ENCODE measurements around the gene CES5A.
"Not testable (repeated sequence)": the region's sequence is repeated elsewhere in the genome, so short reads cannot be mapped to it uniquely, and the experiment has no call there.

The CES5A gene

DNA sequence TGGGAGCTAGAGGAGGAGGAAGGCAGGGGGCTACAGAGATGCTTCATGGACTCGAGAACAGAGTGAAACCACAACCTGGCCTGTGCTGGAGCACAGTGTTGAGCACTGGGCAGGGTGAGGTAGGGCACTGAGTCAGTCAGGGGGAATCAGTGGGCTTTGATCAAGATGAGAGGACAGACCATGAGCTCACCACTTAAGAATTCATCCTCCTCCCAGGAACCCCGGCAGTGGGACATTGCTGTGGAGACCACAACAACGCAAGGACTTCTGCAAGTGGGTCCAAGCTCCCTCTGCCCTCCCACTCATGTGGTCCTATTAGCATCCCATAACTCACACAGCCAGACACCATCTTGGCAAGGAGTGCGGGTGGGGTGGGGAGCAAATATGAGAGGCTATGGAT, 1.7 kb upstream of the CES5A start:
- no peak for DNase-seq (ENCODE audit: low spot score)

DNA sequence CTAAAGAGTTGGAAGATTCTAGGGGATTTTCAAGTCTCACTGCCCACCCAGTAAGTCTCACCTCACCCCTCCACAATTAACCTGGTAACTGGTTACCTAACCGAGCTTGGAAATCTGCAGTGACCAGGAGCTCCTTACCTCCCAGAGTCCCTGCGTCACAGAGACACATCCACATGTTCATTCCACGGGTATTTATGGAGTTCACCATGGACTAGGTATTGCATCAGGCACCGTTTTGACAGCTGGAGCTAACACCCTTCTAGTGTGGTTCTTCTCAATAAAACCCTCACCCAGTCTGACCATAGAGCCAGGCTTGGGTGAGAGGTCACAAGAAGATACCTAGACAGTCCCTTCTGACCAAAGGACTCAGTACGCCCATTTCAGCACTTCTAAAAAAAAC, 2.1 kb downstream of the CES5A start:
- DNase-seq (ENCODE audit: low spot score) = no peak

DNA sequence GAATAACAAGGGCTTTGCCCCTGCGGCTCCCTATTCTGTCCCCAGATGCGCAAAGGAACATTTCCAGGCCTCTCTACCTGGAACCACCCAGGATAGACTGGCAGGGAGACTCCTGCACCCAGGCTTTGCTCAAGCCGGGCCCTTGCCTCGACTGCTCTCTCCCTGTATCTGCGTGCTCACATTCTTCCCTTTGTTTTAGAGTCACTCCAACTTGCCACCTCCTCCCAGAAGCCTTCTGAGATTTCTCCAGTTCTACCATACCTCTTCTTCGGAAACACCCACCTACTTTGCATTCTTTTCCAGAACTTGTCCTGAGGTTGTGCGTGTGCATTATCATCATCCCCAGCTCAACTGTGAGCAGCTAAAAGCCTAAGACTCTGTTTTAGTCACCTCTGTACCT, 3.0 kb downstream of the CES5A start:
- DNase-seq (ENCODE audit: low spot score) = no peak

DNA sequence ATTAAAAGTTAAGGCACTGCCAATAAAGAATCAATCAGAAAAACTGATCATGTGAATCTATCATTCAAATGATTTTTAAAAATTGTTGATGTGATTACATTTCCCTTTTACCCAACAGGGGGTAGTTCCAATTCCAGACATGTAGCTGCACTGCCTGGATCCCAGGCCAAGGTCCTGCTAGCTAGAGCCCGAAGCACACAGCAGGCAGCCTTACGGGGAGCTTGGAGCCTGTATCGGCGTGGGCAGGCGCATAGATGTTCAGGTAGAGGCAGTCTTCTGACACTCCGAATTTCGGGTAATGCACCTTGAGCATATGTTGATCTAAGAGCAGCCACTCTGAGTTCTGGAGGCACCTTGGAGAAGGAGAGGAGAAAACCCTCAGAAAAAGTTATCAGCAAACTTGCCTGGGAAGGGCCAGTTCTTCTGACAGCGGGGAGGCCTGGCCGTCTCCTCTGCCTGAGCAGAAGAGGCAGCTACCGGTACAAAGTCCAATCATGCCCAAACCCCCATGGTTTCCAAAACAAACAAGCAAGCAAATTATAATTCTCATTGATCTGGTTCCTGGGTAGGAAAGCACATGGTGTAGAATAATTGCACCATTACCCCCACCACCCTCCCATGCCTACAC, 3.6 kb downstream of the CES5A start:
- no peak for DNase-seq (ENCODE audit: low spot score)

DNA sequence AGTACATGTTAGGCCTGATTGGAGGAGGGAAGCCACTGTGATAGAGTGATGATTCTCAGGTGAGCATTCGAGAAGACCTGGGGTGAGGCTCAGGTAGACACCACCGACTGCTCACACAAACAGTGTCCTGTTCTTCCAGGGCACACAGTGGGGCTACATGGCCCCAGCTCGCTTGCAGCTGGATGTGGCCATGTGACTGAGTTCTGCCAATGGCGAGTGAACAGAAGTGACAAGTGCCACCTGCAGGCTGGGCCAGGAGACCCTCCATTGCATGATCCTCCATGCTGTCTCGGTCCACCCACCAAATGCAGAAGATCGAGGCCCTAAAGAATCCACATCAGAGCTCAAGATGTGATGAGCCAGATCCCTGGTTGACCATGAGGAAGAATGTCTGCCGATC, 6.2 kb downstream of the CES5A start:
- no peak for DNase-seq (ENCODE audit: low spot score)

DNA sequence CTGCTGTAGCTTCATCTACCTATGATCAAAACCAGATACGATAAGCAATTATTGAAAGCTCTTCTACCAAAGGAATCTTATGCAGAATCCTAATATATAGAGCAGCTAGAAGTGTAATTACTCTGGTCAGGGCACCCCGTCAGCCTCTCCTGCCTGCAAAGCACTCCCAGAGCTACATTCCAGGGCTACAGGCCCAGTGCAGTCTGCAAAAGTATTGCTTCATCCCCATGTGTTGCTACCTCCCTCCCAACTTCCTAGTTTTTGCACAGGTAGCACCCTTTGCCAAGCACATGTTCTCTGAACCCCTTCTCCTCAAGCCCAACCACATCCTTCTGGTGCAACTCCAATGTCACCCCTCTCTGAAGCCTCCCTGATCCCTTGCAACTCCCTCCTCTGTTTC, 7.0 kb downstream of the CES5A start:
- no peak for DNase-seq (ENCODE audit: low spot score)

DNA sequence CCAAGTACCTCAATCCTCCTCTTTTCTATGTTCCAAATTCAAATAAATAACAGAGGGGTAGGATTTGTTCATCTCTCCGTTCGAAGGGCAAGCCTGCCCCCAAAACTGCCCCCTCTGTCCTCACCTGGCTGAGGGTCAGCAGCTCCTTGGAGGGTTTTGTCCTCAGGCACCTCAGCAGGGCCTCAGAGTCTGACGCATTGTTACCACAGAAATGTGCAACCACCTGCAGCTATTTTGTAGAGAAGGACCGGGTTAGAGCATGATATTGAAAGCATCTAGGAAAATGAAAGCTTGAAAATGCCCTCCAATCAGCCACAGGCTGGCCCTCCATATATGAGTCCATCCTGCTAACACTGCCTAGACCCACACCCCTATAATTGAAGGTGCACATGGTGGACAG, 13.9 kb downstream of the CES5A start:
- no peak for DNase-seq (ENCODE audit: low spot score)

DNA sequence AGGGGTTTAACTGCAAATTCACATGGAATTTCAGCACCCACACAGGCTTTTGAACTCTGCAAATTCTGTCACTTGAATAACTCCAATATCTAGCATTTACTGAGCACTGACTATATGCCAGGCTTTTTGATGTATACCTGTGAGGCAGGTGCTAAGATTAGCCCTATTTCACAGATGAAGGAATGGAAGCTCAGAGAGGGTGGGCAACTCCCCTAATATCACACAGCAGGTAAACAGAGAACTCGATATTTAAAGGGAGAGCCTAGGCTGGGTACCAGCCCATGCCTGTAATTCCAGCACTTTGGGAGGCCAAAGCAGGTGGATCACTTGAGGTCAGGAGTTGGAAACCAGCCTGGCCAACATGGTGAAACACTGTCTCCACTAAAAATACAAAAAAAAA, 17.5 kb downstream of the CES5A start:
- DNase-seq (ENCODE audit: low spot score) = not testable (repeated sequence)

DNA sequence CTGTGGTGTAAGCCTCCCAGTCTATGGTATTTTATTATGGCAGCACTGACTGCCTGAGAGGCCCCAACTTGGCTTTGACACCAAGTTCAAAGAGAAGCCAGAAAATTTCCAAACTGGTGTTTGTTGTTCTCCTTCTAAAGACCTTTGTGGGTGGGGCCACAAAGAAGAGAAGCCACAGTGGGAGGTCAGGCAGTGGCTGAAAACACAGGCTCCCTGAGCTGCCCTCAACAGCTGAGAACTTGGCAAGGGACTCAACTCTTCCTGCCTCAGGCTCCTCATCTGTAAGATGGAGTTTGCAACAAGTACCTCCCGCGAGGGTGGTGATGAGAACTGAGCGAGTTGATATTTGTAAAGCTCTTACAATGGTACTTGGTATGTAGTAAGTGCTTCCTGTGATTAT, 18.2 kb downstream of the CES5A start:
- DNase-seq (ENCODE audit: low spot score) = no peak

DNA sequence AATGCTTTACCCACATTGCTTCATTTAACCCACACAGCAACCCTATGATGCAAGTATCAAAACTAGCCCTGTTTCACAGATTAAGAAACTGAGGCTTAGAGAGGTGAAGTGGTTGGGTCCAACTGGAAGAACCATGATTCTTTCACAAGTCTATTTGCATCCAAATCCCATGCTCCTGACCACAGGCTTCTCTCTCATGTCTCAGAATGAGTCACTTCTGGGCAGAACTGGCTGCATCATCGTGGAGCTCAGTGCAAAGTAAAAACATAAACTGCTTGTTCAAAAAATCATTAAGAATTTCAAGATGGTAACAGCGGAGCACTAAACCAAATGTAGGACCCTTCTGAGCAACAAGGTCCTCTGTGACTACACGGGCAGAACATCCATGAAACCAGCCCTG, 22.1 kb downstream of the CES5A start:
- peak; percentile 32 for DNase-seq (ENCODE audit: low spot score)

DNA sequence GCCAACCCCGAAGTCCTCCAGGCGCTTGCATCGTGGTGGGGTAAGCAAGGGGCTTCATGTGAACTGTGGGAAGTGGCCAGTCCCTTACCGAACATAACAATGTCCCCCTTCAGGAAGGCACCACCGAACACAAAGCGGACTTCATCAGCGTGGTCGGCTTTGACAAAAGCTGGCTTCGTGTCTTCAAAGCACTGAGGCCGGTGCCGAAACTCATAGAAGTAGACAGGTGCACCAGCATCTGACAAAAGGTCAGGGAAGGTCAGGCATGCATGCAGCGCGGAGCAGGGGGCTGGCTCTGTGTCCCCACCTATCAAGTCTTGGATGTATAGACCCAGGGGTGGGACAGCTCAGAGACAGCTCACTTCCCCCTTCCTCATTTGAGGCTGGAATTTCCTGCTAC, 25.6 kb downstream of the CES5A start:
- DNase-seq (ENCODE audit: low spot score) = no peak

DNA sequence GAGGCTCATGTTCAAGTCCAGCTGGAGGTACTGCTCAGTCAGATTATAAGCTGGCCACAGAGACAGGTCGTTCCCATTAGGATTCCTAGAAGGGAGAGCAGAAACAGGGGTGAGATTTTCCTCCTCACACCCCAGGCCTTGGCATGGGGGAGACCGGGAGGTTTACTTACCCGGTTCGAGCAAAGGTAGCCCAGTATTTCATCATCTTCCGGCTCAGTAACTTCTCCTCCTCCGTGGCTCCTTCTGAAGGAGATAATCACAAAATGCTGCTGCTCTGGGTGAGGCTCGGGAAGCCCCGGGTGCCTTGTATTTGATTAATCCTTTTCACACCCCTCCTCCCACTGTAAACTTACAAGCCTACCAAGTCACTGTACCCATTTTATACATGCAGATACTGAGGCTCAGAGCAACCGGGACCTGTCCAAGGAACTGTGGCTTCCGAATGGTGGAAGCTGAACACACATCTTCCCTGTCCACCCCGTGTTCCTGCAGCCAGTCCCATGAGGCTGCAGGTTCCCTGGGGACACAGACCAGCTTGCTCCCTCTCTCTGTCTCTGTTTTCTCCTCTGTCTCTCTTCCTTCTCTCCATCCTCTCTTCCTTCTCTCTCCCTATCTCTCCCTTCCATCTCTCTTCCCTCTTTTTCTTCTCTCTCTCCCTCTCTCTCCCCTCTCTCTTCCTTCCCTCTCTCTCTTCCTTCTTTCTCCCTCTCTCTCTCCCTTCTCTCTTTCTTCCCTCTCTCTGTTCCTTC, 28.4 kb downstream of the CES5A start:
- DNase-seq (ENCODE audit: low spot score) = no peak

DNA sequence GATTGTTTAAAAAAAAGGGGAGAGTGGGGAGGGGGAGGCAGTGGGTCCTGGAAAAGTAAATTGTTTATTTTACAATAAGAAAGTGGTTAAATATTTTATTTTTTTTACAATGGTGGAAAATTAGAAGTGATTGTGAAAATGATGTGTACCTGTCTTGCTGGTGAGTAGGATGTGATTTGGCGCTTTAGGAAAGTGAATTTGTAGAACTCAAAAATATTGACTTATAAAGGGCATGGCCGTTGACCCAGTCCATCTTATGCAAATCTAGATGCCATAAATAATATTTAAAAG, 32.1 kb downstream of the CES5A start:
- no peak for DNase-seq (ENCODE audit: low spot score)

DNA sequence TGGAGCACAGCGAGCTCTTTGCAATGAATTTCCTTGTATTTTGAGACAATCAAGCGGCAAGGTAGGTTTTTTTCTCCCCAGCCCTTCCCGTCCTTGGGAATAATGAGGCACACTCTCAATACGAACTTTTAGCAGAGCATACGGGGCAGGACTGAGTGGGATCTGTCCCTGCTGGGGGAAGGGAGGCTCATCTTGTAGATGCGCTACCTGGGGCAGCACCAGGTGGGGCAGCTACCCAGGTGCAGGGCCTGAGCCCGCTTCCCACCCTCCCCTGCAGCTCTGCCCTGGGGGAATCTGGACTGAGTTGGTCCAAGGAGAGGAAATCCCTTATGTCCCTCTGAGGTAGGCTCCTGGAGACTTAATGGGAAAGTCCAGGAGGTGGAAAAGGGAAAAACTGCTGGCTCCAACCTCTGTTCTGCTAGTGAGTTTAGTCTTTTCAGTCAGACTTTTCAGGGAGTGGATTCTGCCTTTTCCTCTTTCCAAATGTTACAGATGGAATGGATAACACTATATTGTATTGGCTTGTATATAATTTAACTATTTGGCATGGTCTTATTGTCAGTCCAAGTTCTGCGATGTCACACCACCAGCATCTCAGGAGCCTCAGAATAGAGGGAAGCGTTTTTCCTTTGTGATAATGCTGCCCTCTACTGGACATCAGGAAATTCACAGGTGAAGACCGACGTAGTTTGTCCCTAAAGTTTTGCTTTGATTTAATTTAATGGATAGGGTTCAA, 32.6 kb downstream of the CES5A start:
- peak; percentile 78 for DNase-seq (ENCODE audit: low spot score)

DNA sequence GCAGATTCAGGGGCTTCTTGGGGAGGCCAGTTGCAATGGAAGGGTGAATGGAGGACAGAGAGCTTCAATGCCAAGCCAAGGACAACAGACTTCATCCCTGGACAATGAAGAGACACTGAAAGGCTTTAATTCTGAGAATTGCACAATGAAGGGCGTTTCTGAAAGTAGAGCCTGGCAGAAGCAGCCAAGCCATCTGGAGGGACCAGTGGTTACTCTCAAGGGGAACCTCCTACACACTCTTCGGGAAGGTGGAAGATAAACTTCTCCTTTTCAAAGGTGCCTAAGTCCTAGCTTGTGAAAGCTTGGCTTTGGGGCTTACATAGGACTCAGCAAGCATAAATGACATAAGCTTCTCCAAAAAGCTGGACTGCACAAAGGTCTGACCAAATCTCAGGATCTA, 36.1 kb downstream of the CES5A start:
- no peak for DNase-seq (ENCODE audit: low spot score)

DNA sequence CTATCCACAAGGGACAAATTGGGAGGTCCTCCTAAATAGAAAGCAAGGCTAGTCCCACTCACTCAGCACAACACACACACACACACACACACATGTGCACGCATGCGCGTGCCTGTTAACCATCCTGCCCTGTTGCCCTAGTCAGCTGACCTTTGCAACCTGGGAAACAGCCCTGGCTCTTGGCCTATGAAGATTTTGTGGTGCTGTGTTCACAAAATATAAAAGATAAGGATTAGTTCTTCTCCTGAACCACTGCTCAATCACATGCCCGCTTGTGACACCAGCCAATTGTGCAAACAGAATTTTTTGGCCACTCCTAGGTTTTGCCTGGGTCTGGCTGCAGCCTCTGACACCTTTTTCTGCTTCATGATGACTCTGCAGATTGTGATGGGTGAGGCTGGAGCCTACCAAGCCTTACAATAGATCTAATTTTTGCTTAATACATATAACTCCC, 39.0 kb downstream of the CES5A start:
- DNase-seq (ENCODE audit: low spot score) = no peak

DNA sequence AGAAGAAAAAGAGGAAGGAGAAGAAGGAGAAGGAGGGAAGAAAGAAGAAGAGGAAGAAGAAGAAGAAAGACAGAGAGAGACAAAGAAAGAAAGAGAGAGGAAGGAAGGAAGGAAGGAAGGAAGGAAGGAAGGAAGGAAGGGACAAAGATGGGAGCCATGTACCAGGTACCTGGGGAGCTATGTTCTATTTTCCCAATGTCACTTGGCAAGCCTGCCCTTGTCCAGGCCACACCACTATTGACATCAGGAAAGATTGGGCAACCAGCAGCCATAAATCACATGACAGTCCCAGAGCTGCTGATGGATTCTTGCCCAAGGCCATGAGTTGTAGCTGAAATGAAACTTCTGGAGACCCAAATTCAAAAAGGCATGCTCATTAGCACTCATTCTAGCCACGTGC, 39.6 kb downstream of the CES5A start:
- DNase-seq (ENCODE audit: low spot score) = no peak

DNA sequence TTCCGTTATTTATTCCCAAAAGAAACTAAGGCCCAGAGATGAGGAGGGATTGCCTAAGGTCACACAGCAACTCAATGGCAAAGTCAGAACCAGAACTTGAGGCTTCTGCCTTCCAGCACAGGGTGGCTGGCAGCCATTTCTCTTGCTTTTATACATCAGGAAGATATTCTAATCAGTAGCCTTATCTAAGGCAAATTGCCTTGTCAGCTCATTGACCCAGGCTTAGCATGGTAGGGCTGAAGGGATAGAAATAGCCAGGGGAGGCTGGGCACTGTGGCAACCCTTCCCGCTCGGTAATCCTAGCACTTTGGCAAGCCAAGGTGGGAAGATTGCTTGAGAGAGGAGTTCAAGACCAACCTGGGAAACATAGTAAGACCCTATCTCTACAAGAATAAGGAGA, 40.0 kb downstream of the CES5A start:
- not testable (repeated sequence) for DNase-seq (ENCODE audit: low spot score)

DNA sequence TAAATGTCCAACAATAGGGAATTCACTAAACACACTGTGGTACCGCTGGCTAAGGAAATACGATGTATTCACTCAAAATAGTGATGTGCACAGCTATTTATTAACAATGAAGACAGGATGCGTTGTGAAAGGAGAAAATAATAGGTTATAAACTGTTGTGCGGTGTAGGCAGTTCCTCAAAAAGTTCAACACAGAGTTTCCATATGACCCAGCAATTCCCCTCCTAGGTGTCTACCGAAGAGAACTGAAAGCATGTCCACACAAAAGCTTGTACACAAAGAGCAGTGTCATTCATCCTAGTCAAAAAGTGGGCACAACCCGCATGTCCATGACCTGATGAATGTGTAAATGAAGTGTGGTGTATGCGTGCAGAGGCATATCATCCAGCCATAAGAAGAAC, 41.1 kb downstream of the CES5A start:
- no peak for DNase-seq (ENCODE audit: low spot score)

DNA sequence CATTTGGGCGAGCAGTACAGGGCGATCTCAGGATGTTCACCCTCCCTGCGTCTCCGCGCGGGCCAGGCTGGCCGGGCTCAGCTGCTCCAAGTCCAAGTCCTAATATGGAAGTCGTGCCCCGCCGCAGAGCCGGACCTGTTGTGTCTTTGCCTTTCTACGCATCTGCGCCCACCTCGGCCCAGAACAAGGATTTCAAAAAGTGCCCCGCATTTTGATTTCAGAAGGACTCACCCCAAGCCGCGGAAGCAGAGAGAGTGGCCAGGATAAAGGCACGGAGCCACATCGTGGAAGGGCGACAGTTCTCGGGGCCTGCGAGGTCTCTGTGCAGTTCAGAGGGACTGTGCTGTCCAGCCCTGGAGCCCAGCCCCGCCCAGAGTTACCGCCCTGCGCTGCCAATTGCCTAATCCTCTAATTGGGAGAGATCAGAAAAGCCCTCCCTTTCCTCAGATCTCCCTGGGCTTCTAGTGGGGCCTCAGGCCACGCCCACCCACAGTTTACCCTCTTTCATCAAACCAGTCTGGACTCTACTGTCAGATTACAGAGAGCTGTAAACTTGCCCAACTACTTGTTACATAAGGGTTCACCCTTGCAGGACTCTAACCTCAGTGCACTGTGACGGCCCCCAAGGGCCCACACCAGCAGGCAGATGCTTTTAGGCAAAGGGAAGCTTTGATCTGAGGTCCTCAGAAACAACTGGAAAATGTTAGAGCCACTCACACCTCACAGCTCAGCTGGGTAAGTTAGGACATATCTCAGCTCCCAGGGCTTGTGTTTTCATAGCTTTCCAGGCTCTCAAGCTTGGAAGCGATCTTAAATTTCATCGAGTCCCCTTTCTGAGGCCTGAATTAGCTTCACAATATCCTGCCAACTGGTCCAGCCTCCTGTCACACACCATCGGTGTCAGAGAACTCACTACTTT, 42.1 kb downstream of the CES5A start, which contains the start of gene CES1:
Gene CES1 (minus strand): TSS at position 324 of the 919 bp plus-strand sequence. CDS start 41 bp downstream, at position 283.
- no peak for DNase-seq (ENCODE audit: low spot score)

DNA sequence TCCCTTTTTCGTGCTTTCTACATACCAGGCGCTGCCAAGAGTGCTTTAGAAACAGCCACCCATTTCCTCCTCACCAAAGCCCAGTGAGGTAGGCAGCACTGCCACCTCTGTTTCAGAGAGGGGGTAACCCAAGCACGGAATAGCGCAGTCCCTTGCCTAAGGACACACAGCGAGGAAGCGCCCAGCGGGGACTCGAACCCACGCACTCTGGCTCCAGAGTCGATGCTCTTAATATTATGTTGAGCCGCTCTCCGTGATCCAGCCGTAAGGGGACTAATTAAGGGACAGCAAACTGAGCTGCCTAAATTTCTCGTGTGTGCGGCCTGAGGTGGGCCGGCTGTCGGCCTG, 42.8 kb downstream of the CES5A start:
- no peak for DNase-seq (ENCODE audit: low spot score)

DNA sequence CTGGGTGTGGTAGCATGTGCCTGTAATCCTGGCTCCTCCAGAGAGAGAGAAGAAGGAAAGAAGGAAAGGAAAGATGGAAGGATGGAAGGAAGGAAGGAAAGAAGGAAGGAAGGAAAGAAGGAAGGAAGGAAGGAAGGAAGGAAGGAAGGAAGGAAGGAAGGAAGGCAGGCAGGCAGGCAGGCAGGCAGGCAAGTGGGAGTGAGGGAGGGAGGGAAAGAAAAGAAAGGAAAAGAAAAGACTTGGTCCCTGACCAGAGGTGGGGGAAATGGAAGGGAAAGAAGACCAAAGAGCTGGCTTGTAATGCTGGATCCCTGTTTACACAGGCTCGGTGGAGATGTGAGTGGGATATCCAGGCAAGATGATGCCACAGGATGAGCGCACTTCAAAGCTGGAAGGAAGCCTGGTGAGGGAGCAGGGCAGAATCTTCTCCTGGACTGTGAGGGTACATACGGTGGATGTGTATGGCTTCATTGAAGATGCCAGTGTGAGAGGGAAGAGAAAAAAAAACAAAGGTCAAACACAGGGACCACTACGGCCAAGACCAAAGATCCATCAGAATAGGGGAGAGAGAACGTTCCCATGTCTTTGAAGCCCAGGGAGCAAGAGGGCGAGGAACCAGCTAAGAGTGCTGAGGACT, 44.4 kb downstream of the CES5A start:
- no peak for DNase-seq (ENCODE audit: low spot score)
